ENCODE data around the gene GATC.

GRCh38 chr12:120399531-120399930 is 46.7 kb upstream of the GATC start:
- TF ChIP-seq, protein P1, sequence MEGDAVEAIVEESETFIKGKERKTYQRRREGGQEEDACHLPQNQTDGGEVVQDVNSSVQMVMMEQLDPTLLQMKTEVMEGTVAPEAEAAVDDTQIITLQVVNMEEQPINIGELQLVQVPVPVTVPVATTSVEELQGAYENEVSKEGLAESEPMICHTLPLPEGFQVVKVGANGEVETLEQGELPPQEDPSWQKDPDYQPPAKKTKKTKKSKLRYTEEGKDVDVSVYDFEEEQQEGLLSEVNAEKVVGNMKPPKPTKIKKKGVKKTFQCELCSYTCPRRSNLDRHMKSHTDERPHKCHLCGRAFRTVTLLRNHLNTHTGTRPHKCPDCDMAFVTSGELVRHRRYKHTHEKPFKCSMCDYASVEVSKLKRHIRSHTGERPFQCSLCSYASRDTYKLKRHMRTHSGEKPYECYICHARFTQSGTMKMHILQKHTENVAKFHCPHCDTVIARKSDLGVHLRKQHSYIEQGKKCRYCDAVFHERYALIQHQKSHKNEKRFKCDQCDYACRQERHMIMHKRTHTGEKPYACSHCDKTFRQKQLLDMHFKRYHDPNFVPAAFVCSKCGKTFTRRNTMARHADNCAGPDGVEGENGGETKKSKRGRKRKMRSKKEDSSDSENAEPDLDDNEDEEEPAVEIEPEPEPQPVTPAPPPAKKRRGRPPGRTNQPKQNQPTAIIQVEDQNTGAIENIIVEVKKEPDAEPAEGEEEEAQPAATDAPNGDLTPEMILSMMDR (IDR thresholded peaks at IDR 0.05): no peak
- no peak for TF ChIP-seq ZFX (IDR thresholded peaks at IDR 0.05; ENCODE audit: borderline replicate concordance)

Measured in 22Rv1 (cell line).